AG04449 (cell line): ENCODE results near the gene RAVER1.

Source experiments
- CTCF ChIA-PET: fragments of 350-600 bp; formaldehyde crosslinking; extraction: SDS; loops from one replicate; lab custom pipeline; 2021; ENCODE audit warnings: antibody characterized with exemption; lab: Yijun Ruan, JAX
- POLR2A ChIA-PET: fragments of 400-600, 350-600 bp; formaldehyde crosslinking; extraction: SDS; loops from one replicate; lab custom pipeline; 2020; ENCODE audit warnings: antibody characterized with exemption, inconsistent platforms; lab: Yijun Ruan, JAX
- DNase-seq: peaks from one replicate; pipeline ENCODE4 v3.0.0-alpha.2; 2010; ENCODE audit warnings: low read depth, low spot score
- H3K4me3 ChIP-seq: 2 replicates; pipeline ENCODE4 v1.5.1; 2011; ENCODE audit warnings: low read depth, mild to moderate bottlenecking, control low read depth, low read length
- TF ChIP-seq, protein P1 (sequence below): IDR thresholded peaks from one replicate; pipeline ENCODE4 v1.5.1; 2011; ENCODE audit warnings: mild to moderate bottlenecking, moderate library complexity, low read length, control low read depth, inconsistent platforms; ENCODE audit not compliant: insufficient read depth; ENCODE audit errors: missing control alignments

RAVER1 gene

DNA sequence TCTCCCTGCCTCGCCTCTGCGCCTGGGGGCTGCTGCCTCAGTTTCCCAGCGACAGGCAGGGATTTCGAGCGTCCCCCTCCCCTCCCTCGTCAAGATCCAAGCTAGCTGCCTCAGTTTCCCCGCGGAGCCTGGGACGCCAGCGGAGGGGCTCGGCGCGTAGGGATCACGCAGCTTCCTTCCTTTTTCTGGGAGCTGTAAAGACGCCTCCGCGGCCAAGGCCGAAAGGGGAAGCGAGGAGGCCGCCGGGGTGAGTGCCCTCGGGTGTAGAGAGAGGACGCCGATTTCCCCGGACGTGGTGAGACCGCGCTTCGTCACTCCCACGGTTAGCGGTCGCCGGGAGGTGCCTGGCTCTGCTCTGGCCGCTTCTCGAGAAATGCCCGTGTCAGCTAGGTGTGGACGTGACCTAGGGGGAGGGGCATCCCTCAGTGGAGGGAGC, 63.1 kb downstream of the RAVER1 start:
- ChIA-PET CTCF (interaction anchor here (1.0 to 19.7 kb wide), 20 partner anchors 8 to 354 kb away, joined by 3 to 1180 read pairs (median 8); partner anchors contain the start of genes CDC37, FDX2, ICAM5 and RAVER1), POLR2A (interaction anchor here (1.1 to 3.0 kb wide), 5 partner anchors 19 to 121 kb away, joined by 3 to 12 read pairs (median 6); partner anchors contain the start of gene RAVER1)
- DNase-seq = no peak
- TF ChIP-seq, protein P1, sequence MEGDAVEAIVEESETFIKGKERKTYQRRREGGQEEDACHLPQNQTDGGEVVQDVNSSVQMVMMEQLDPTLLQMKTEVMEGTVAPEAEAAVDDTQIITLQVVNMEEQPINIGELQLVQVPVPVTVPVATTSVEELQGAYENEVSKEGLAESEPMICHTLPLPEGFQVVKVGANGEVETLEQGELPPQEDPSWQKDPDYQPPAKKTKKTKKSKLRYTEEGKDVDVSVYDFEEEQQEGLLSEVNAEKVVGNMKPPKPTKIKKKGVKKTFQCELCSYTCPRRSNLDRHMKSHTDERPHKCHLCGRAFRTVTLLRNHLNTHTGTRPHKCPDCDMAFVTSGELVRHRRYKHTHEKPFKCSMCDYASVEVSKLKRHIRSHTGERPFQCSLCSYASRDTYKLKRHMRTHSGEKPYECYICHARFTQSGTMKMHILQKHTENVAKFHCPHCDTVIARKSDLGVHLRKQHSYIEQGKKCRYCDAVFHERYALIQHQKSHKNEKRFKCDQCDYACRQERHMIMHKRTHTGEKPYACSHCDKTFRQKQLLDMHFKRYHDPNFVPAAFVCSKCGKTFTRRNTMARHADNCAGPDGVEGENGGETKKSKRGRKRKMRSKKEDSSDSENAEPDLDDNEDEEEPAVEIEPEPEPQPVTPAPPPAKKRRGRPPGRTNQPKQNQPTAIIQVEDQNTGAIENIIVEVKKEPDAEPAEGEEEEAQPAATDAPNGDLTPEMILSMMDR = no peak
- peak overlapping the region; percentile 55 for H3K4me3 ChIP-seq

- DNase-seq = no peak
- TF ChIP-seq, protein P1 = peak; percentile 97
- H3K4me3 ChIP-seq = peak overlapping the region; percentile 27
- POLR2A ChIA-PET = interaction anchor here (0.6 to 3.0 kb wide), 7 partner anchors 20 to 122 kb away, joined by 3 to 12 read pairs (median 6); partner anchors contain the start of genes ICAM5 and RAVER1
- CTCF ChIA-PET = interaction anchor here (0.6 to 19.7 kb wide), 27 partner anchors 9 to 171 kb away, joined by 3 to 1180 read pairs (median 5); partner anchors contain the start of genes CDC37, FDX2, ICAM5 and RAVER1
Observed at GRCh38 chr19:10269333-10270179, 63.8 kb downstream of the RAVER1 start.

- no peak for DNase-seq
- TF ChIP-seq, protein P1 = no peak
- POLR2A ChIA-PET = no interaction called here
- CTCF ChIA-PET = interaction anchor here (0.9 to 19.7 kb wide), 10 partner anchors 10 to 336 kb away, joined by 3 to 1180 read pairs (median 6); partner anchors contain the start of genes CDC37, FDX2, RAVER1 and TYK2
- no peak overlapping the region for H3K4me3 ChIP-seq
Observed at GRCh38 chr19:10268071-10268470, 65.3 kb downstream of the RAVER1 start.

- TF ChIP-seq, protein P1 = no peak
- ChIA-PET POLR2A (no interaction called here), CTCF (interaction anchor here (1.0 to 19.7 kb wide), 7 partner anchors 8 to 169 kb away, joined by 4 to 1180 read pairs (median 6); partner anchors contain the start of genes CDC37, RAVER1 and TYK2)
- H3K4me3 ChIP-seq = no peak overlapping the region
- DNase-seq = no peak
Observed at GRCh38 chr19:10266706-10267105, 66.6 kb downstream of the RAVER1 start.
